GM21717 (cell line): ENCODE results near the gene ST6GALNAC5.

Source experiments
- ATAC-seq: cut with Tn5 transposase; IDR thresholded peaks from one replicate; pipeline ENCODE4 v1.9.1; 2021; ENCODE audit warnings: mild to moderate bottlenecking, moderate library complexity; ENCODE audit not compliant: unreplicated experiment

Gene ST6GALNAC5

GRCh38 chr1:76998582-76999223, 131.4 kb downstream of the ST6GALNAC5 start:
- ATAC-seq = no peak

DNA sequence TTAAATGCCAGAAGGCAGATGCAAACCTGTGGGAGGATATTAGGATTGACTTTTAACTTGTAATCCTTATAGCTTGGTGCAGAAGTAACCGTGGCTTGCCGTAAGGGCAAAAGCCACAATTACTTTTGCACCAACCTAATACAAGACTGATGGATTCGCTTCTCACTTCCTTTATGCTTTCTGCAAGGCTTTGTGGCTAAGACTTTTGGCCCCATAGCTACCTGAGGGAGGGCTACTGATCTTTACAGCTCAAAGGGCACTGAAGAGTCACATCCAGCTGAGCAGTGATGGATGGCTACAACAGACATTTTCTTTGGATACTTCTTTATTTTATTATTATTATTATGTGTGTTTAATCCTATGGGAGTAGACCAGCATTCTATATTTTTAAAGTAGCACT, 140.4 kb downstream of the ST6GALNAC5 start:
- no peak for ATAC-seq

GRCh38 chr1:77010937-77011336, 143.7 kb downstream of the ST6GALNAC5 start:
- no peak for ATAC-seq

- no peak for ATAC-seq
Observed at GRCh38 chr1:77012066-77012465, 144.8 kb downstream of the ST6GALNAC5 start.

DNA sequence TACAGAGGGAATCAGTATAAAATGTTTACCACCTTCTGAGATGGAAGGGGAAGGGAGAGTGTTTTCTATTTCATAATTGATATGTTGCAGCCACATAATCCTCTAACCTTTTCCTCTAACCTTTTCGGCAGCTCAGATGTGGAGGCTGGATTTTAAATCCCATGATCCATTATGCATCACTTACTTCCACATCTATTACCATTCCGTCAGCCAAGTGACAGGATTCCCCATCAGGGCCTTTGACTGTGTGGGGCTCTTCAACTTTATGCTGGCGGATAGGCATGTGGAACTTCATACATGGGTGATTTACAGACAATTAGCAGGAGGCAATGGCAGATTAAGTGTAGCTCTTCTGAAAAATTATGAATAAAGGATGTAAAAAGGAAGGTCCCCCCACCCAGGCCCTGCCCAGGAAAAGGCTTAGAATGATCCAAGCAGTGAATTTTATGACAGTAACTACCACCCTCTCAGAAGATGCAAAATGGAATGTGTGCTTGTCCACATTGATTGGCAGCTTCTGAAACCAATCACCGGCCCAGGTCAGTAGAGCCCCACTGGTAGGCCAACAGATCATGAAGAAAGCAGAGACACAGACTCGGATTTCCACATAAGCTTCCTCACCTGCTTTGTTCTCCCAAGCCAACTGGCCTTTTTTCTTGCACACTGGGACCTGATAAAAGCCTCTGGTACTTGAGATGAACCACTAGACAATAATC, 147.0 kb downstream of the ST6GALNAC5 start:
- no peak for ATAC-seq

DNA sequence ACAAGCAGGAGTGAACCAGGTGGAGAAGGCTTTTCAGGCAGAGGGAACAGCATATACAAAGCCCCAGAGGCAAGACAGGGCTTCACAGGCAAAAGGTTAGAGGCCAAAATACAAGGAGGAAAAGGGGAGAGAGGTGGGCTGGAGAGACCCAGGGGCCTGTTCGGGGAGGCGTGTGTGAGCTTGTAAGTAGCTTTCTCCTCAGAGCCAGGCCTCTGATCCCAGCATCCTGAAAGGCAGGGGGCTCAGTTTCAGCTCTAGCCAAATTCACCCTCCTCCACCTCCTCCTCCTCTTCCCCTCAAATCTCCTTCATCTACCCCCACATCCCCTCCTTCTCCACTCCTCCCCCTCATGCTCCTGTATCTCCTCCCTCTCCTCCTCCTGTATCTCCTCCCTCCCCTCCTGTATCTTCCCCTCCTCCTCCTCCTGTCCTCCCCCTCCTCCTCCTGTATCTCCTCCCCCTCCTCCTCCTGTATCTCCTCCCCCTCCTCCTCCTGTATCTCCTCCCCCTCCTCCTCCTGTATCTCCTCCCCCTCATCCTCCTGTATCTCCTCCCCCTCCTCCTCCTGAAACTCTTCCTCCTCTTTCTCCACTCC, 148.6 kb downstream of the ST6GALNAC5 start:
- ATAC-seq = no peak

DNA sequence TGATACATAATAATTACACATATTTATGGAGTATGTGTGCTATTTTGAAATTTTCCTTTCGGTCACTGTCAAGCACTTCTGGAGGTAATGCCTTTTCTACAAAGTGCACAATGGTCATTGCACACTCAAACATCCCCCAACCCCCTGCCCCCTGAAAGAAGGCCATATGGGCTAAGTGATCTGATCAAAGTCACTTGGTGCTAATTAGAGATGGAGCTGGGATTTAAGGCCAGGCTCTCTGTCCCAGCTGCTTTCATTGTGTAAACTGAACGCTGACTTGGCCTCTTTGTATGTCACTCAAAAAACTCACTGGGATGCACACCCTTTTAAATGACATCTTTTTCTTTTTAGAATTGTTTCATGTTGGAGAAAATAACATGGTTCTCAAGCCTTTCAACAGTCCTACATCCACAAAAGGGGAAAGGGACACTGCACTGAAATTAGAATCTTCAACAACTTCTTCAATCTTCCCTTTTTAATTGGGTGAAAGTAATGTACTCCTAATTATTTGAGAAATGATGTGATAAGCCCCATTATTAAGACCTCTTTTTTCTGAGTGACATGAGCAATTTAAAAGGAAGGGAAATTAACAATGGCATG, 149.2 kb downstream of the ST6GALNAC5 start:
- ATAC-seq = no peak

GRCh38 chr1:77018311-77018710, 151.0 kb downstream of the ST6GALNAC5 start:
- no peak for ATAC-seq

DNA sequence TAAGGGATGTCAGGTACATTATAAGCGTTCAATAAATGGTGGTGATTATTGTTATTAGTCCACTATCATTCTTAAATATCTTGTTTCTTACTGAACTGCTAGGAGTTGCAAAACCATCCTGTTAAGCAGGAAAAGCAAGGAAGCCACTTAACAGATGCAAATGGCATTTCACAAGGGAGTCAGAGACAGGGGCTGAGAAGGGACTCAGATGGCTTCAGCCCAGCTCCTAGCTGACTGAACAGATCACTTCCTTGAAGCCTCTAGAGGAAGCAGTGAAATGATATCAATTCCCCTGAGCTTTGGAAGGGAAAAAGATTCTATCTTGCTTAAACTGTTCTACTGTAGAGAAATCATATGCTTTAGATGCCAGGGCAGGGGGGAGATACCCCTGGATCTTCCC, 151.5 kb downstream of the ST6GALNAC5 start:
- ATAC-seq = no peak

DNA sequence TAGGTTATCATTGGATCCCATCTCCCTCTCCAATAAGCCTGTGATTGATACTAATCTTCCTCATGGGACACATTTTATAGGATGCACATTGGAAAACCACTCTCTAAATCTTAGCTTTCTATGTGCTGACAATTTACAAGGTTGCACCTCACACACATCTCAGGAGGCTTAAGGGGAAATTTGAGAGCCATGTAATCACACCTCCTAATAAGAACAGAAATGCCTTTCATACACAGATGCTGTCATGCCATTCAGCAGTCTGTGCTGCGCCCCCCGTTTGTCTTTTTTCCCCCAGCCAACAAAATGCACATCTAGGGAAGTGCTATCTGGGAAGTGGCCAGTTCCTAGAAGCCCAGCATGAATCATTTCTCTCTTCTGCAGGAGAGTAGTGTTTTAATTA, 154.5 kb downstream of the ST6GALNAC5 start:
- no peak for ATAC-seq

DNA sequence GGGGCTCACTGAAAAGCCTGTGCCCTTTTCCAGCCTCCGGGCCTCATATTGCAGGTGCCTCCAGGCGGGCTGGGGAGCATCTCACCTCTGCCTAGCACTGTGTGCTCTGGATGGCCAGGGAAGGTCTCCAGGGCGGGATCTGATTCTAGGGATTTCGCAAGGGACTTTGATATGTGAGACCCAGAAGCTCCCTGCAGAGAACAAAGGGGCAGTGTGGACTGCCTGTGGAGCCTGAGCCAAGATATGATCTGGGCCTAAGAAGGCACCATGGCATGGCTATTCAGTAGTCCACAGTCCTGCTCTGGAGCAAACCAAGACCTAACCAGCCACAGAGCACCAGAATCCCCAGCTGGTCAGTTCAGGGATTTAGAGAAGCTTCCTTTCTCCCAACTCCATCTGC, 157.2 kb downstream of the ST6GALNAC5 start:
- no peak for ATAC-seq

DNA sequence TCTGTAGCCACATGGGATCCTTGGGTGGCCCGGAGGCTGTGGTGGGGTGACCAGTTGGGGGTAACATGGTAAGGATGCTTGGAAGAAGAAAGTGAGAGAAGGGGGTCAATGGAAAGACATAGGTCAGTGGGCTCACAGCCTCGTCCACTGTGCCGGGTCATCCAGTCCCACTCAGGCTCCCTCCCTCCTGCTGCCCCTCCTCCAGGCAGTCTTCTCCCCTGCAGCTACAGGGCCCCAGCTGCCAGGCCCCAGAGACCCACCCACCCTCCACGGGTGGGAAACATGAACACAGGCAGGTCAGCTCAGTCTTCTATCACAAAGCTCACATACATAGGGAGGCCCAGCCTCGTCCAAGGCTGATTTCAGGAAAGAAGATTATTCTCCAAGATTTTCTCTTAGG, 158.3 kb downstream of the ST6GALNAC5 start:
- no peak for ATAC-seq

- no peak for ATAC-seq
Observed at GRCh38 chr1:77026135-77026534, 158.9 kb downstream of the ST6GALNAC5 start.

GRCh38 chr1:77026640-77027039, 159.4 kb downstream of the ST6GALNAC5 start:
- no peak for ATAC-seq

GRCh38 chr1:77027847-77028246, 160.6 kb downstream of the ST6GALNAC5 start:
- no peak for ATAC-seq

DNA sequence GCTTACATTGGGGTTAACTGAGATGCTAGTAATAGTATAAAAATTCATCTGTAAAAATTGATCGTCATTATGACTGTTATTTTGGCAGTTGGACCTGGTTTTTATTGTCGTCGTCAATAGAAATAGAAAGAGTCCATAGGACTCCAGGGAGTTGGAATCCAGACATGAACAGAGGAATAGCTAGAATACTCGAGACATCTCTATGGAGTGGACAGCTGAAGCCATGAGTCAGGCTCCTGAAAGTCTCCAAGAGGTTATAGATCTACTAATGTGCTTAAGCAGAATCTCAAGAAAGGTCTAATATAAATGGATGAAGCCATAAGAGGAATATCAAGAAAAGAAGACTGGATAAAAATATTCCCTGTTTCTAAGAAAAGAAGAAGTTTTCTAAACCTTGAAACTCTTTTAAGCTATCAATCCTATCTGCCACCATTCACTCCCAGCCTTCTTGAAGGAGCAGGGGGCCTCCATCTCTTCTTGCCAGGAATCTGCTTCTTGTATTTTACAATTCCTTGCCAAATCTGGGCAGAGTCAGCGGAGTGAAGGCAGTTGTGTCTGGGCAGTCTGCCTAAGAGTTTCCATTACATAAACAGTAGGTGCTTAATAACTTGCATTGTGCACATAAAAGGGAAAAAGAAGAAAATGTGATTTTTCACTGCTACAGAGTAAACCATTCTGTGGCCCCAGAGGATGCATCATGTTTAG, 163.3 kb downstream of the ST6GALNAC5 start:
- no peak for ATAC-seq

GRCh38 chr1:77031106-77031662, 163.9 kb downstream of the ST6GALNAC5 start:
- no peak for ATAC-seq

GRCh38 chr1:77036560-77036959, 169.3 kb downstream of the ST6GALNAC5 start:
- no peak for ATAC-seq

DNA sequence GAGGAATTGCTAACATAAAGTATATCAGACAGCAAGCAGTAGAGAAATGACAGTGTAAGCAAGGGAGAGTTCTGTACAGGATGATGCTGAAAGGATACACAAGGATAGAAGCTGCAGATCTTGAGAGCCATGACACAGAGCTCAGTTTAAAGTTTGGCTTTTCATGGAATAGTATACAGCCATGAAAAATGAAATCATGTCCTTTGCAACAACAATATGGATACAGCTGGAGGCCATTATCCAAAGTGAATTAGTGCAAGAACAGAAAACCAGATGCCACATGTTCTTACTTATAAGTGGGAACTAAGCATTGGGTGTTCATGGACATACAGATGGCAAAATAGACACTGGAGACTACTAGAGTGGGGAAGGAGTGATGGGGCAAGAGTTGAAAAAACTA, 169.8 kb downstream of the ST6GALNAC5 start:
- ATAC-seq = no peak

DNA sequence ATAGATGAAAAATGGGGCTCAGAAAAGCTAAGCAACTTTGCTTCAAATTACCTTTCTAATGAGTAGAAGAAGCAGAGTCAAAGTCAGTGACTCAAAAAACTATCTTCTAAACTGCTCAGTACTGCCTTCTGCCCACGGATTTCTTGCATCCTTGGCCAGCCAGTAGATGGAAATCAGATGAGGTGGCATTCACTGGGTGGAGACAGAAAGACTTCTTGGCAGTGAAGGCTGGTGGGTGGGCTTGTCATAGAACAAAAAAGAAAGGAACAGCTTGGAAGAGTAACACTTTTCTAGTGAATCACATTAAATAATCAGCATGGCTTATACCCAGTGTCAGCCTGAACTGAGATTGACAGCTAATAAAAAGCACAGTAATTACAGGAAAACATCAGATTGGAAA, 170.7 kb downstream of the ST6GALNAC5 start:
- no peak for ATAC-seq

- no peak for ATAC-seq
Observed at GRCh38 chr1:77039111-77039510, 171.8 kb downstream of the ST6GALNAC5 start.
